DLD1 (cell line): ENCODE data around the gene MSI2.

Experiments used
- in situ Hi-C: cut with HindIII; loops from 2 replicates; pipeline ENCODE4 v1.10.0; 2017; ENCODE audit warnings: low sequenced_read_pairs

The MSI2 gene

DNA sequence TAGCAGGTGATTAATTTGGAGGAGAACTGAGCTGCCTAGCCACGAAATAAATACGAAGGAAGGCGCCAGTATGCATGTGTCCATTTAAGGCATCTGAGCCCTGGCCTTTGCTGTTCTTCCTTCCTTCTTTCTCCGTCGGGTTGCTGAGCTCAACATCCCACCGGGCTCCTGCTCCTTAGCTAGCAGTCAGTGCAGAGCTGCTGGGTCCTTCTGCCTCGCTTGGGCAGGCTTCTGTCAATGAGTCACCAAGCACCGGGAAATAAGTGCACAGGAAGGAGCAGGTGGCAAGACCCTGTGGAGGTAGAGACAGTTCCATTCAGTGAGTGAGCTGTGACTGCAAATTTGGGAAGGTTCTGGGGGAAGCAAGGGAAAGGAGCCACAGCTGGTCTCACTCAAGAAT lies 368.1 kb downstream of the MSI2 start:
- in situ Hi-C loops = no loop called here

DNA sequence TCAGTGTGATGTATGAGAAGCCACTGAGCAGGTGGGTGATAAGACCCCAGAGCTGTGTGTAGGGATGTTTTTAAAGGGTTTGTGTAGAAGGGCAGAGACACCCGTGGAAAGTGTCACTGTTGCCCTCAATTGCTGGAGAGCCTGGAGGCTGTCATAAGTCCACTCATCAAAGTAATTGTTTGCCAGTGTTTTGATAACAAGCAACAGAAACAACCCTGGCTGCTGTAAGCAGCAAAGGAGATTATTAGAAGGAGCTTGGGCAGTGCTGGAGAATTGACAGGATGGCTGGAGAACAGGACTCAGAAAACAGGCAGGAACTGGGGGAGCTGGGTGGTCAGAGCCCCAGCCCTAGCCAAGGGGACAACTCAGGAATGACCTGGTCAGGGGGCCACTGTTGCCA lies 369.2 kb downstream of the MSI2 start:
- in situ Hi-C loops = no loop called here

DNA sequence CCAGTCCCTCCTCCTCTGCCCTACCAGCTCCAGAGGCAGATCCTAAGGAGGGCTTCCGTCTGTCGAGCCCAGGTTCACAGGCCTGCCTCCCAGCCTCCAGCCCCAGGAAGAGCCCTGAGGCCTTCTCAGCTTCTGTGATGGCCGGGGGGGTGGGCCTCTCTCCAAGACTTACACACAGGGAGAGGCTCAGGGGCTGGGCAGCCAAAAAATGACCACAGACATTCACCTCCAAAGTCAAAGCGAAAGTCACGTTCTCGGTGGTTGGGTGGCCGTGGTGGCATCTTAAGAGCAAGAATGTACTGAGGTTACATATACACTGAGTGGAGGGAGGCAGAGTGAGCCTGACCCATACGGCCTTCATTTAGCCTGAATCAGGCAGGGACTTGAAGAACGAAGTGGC lies 369.6 kb downstream of the MSI2 start:
- in situ Hi-C loops = no loop called here

DNA sequence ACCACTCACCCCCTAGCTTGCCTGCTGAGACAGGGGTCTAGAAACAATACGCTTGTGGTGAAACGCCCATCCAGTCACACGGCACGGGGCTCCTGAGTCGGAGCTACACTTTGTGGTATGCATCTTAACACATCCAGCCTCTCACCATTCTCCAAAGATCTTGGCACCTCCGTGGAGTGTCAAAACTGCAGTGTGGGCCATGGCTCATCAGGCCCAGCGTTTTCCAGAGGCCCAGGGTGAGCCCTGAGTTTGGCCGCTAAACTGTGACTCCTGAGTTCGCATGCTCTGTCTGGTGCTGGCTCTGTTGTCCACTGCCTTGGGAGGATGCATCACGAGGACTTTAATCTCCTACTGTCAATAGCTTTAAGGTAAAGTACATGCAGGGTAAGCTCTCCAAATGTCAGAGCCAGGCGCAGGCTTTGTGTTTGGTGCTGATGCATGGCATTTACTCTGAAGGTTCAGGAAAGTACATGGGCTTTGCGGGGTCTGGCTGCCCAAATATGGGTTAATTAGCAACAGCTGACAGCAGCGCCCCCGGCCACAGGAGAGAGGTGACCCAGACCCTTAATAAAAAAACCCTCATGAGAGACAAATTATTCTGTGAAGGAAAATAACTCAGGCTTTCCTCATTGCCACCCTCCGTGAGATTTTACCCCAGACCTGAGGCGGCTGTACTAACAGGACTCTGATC lies 370.3 kb downstream of the MSI2 start:
- in situ Hi-C loops = no loop called here

DNA sequence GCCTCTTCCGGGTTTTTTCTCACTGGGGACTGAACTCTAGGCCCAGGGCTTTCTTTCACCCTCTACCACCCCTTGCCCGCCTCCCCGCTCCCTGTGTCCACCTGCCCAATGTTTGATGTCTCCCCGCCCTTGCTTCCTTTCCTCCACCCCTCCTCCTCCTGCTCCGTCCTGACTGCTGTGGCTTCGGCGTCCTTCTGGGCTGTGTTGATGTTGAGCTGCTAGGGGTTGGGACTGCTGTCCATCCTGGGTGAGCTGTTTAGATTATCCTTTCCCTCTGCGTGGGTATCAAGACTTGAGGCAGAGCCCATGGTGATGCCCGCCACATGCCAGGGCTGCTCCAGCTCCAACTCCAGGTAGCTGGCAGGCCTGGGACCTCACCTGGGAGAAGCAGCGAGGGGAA lies 371.3 kb downstream of the MSI2 start:
- in situ Hi-C loops = no loop called here

DNA sequence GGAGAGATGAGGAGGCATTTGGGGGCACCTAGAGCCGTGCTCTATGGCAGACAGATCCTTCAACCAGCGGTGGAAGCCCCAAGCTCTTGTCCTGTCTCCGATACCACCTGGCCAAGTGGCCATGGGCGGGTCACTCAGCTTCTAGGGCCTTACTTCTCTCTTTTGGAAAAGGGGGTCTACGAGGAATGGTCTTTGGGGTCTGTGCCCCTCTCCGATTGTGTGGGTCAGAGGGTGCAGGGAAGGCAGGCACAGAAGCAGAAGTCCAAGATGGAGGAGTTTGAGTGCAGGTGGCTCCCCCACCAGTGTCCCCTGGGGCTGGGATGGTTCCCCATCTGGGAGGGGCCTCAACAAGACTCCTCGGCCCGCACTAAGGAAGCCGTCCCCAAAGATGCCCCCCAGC lies 372.1 kb downstream of the MSI2 start:
- in situ Hi-C loops = no loop called here

DNA sequence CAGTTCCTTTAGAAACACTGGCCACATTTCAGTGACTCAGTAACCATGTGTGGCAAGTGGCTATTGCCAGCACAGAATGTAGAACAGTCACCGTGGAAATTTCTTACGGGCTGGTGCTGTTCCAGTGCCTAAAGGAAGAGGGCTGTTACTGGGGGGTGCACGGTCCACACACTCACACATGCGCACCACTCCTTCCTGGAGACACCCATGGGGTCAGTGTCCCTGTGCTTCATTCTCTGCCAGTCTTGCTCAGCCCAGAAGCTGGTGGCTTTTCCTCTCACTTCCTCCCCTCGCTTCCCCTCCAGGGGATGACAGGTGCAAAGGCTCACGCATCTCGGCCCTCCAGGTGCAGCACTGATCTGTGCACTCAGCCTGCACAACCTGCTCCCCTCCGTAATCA lies 373.1 kb downstream of the MSI2 start:
- in situ Hi-C loops = no loop called here

DNA sequence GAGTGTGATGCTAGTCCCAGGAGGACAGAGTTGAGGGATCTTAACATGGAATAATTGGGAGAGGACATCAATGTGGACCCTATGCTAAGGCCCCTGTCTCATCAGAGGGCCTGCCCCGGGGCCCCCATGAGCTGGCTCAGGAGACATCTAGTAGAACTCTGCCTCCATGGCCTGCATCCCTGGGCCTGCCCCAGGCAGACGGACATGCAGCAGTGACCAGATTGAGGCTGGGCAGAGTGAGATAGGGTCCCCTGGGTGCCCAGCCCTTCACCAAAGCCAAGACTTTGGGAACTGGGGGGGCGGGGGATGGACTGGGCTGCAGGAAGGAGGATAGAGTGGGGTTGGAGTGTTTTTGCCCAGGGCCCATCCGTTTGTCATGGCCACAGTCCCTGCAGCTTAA lies 373.6 kb downstream of the MSI2 start:
- in situ Hi-C loops = no loop called here

DNA sequence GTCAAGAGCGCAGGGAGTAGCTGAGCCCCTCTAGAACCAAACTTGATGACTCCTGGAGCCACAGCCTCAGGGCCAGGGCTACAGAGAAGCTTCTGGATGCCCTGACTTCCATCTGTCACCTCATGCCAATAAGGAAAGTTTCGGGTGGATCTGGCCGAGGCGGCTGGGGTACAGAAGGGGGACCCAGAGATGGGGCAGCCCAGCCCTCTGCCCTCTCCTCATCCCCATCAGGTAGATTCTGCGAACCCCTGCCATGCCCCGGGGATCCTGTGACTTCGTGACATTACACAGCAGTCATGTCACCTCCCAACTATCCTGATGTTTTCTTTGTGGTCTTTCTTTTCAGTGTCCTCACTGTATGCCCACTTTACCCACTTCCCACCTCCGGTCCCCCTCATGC lies 374.4 kb downstream of the MSI2 start:
- in situ Hi-C loops = no loop called here

DNA sequence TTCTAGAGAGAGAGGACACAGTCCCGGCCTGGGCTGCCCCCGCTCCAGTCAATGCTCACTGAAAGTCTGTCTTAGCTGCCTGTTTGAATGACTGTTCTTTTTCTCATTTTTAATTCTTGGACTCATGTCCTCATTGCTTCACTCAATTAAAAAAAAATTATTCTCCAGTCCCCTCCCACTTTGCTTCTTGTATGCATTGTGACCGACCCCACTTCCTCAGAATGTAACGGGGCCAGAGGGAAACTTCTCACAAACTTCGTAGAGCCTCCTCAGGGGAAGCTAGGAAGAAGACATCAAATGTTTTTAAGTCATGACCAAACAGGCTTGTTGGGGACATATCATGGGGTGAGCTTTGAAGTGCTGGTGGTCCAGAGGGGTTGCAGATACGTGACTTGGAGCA lies 375.5 kb downstream of the MSI2 start:
- in situ Hi-C loops = no loop called here

DNA sequence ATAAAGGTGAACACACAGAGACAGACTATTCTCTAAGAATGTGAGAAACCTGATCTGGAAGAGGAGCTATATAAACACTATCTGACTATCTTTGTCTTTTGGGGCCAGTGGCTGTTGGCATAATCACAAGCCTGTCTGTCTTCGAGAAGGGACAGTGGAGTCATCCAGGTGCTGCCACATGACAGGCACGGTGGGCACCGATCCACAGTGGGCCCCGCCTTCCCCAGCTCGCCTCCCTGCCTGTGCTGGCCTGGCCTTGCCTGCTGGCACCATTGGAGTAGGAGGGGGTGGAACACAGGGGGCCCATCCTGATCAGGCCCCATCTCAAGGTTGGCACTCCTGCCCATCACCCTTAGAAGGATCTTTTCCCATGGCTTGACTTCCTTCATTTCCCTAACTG lies 376.0 kb downstream of the MSI2 start:
- in situ Hi-C loops = no loop called here

DNA sequence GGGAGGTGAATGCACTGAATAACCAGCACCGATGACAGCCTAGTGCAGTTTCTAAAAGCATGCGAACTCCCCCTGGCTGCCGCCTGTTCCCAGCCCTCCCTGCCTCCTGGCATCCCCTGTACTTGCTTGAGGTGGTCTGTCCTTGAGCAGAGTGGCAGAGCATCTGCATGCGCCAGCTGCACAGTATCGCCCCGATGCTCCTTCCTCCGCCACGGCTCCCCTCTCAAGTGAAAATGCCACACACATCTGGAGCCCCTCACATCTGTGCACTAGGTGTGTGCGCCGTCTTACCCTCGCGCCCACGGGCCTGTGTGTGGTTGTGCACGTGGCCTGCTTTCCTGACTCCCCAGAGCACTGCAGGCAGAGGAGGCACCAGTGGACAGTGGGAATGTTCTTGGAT lies 376.9 kb downstream of the MSI2 start:
- in situ Hi-C loops = no loop called here

DNA sequence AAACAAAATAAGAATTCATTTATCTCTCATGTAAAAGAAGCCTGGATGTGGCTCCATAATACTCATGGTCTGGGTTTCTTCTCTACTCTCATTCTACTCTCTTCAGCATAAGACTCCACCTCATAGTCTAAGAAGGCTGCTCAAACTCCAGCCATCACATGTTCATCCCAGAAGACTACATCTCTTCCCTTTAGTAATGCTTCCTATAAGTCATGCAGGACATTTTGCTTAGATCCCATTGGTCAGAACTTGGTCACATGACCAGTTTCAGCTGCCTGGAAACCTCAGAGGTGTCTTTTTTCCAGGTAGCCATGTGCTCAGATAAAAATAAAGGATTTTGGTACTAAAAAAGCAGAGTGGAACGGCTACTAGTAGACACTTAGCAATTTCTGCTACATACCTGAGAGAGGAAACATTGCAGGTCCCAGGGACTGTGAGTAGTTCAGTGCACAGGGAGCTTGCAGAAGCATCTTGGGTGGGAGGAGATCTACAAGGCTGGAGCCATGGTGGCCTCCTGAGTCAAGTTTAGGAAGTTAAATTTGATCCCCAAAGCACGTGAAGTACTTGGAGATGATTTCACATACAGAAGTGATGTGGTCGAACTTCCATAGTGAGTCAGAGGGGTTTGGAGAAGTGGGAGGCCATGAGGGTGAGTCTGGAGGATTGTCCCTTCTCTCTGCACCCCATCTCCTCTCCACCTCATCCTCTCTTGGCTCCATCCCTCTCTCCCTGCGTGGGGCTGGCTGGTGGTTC lies 378.6 kb downstream of the MSI2 start:
- in situ Hi-C loops = no loop called here

DNA sequence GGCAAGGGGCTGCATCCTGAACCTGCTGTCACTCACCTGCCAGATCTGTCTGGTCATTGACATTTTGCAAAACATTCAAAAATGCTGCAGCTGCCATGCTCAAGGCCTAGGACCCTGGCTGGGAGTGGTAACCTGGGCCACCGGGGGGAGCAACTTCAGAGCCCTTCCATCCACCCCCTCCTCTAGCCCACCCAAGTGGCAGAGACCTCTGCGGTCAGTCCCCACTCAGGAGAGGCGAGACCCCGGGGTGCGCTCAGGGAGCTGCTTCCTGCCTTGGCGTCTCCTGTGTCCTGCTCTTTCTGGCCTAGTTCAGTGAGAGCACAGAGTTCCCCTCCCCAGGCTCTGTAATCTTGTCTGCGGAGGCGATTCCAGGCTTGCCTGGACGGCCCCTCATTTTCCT lies 380.0 kb downstream of the MSI2 start:
- in situ Hi-C loops = no loop called here

DNA sequence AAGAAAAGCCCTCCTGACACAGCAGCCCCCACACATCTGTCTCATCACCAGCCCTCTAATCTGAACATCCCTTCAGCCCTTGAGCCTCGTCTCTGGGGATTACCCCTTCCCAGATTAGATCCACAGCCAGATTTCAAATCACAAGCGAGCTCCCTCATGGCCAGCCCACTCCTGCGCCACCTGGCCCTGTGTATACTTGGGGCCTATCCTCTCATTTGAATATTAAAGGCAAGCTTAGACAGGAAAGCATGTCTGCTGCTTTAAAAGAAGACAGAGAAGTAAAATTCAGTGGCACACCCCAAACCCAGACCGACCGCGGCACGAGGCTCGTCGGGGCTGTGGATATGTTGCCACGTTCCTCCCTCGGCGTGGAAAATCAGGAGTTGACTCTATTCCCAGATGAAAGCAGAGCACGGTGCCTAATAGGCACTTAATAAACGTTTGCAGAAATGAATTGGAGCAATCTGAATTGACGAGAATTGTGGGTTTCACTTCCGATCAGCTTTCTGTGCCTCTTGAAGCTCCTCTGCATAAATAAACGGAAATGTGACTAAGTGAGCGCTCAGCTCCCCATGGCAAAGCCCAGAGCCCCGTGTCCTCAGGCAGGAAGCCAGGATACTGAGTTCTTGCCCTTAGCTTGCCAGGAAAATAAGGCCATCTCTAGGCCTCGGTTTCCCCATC lies 380.8 kb downstream of the MSI2 start:
- in situ Hi-C loops = no loop called here

DNA sequence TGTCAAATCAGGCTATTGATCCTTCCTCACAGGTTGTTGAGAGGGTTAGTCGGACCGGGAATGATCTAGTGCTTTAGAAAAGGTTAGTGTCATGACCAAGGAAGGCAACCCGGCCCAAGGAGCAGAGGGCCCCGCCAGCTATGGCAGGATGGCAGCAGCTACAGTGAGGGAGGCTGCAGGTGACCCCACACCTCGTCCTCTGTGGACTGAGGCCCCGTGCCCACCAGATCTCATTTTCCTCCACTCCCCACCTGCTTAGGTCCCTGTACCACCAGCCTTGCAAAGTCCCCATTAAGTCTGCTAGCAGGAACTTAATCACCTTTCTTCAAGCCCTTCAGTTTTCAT lies 381.3 kb downstream of the MSI2 start:
- in situ Hi-C loops = no loop called here

DNA sequence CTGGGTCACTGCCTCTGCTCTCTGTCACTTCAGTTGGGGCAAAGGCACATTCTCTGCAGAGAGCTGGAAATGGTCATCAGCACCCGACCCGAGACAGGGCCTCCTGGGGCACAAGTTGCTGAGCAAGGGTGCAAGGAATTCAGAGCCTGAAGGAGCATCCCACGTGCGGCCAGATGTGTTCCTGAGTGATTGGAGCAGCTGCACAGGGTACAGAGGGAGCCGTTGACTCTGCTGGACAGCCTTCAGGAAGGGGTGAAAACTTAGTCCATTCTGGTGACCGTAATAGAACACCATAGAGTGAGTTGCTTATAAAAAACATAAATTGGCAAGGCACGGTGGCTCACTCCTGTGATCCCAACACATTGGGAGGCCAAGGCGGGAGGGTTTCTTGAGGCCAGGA lies 382.0 kb downstream of the MSI2 start:
- in situ Hi-C loops = no loop called here

DNA sequence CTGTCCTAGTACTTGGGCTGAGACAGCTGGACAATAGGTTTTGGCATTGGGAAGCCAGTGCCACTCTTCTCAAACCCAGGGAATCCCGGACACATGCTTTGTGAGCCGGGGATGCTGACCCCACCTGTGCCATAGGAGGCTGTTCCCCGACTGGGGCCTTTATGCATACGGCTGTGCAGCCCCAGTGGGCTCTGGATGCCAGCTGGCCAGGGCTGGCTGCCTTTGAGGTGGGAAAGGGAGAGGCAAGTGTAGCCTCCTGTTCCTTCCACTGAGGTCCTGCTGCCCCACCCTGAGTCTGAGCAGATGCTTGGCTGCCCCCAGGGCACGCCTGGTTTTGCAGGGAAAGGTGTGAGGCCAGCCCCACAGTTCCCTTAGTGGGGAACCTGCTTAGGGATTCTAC lies 383.1 kb downstream of the MSI2 start:
- in situ Hi-C loops = no loop called here

DNA sequence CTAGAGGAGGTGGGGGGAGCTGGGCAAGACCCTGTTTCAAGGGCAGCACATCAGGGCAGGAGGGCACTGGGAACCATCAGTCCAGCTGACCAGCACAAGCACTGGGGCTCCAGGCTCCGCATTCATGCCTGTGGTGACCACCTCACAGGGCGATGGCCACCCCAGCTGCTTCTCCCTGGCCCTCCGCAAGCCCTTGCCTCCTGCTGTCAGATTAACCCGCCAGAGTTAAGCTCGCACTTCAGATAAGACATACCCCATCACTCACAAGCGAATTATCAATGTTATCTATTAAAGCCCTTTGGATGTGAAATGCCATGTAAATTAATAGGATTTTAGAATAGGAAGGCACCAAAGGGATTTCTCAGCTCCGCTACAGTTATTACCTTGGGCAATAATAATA lies 383.8 kb downstream of the MSI2 start:
- in situ Hi-C loops = no loop called here

DNA sequence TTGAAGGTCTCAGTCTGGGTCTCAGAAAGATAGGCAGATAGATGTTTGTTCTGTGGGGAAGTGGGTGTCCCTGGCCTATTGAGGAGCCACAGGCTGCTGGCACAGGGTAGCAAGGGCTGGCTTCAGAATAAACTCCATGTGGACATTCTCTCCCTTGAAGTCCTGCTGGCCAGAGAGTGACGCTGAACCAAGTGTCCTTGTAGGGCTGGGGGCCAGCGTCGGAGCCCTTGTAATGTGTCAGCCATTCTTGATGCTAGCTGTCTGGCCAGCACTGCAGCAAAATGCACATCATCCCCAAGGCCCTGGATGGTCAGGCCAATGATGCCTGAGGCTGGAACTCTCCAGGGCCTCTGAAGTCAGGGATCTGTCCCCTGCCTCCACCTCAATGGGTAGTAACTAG lies 385.4 kb downstream of the MSI2 start:
- in situ Hi-C loops = no loop called here

DNA sequence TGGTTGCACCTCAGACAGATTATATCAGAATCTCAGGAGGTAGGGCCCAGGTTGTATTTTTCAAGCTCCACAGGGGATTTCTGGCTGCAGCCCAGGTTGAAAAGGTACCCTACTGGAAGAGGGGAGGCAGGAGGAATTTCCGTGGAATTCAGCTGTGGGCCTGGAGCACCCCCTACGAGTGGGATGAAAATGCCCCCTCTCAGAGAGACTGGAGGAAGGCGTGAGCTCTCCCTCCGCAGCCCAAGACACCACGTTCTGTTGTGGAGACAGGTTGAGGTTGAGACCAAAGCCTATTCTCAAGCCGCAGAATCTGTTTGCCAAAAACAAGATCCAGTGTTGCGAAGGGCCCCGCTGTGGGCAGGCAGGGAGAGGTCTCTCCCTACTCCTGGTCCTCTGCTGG lies 386.7 kb downstream of the MSI2 start:
- in situ Hi-C loops = no loop called here

DNA sequence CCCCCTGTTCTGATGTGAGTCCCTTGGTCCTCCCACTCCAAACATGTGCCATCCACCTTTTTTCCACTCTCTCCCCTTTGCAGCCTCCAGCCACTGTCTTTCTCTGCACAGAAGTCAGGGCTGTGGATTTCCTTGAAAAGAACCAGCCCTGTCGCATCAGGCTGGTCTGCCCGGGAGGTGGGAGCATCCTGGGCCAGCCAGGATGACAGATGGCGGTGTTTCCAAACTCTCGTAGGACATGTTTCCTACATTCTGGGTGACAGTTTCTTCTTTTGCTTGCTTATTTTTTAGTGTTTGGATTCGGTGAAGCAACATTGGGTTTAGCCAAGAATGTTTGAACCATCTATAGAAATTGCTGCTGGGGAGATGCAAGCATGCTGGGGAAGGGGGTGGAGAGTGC lies 388.0 kb downstream of the MSI2 start:
- in situ Hi-C loops = no loop called here
